Head of caudate nucleus (tissue), 42 donors: ENCODE results near the gene TCF23.

Source experiments
- DNase-seq, 42 donors: peaks; one replicate each; pipeline versions ENCODE4 v3.0.0 to v3.0.0-alpha.2; 2020 to 2021; ENCODE audit warnings: mixed read lengths in 7 of 42
- intact Hi-C: fragments of 100-400 bp; cut with DNase I; formaldehyde crosslinking; loops from one replicate; pipeline ENCODE4 v1.15.0; 2022

TCF23 gene

DNA sequence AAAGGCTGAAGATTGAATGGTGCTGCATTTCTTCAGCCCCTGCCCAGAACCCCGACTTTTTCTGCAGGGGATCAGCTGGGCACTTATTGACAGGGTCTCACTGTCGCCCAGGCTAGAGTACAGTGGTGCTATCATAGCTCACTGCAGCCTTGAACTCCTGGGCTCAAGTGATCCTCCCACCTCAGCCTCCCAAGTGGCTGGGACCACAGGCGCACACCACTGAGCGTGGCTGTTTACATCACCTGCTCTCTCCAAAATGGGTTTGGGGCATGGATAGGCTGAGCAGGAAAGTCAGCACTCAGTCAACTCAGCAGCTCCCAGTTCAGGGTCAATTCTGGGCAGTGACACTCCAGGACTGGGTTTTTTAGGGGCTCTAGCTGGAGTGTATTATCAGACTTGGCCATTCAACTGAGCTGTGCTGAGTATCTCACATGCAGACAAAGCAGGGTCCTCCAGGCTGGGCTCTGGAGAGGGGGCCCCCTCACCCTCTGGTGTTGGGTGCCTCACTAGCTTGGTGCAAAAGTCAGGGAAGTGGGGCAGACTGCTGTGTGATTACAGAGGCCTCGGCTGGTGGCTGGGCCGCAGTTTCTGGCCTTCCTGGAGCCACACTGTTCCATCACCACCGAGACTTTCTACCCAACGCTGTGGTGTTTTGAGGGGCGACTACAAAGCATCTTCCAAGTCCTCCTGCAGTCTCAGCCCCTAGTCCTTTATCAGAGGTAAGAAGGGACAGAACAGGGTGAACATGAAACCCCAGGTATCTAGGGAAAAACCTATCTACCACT lies 20.7 kb upstream of the TCF23 start:
- intact Hi-C loops = no loop called here
- DNase-seq = no peak

GRCh38 chr2:27128668-27129571 lies 19.9 kb upstream of the TCF23 start:
- DNase-seq = no peak
- intact Hi-C loops = no loop called here

- intact Hi-C loops = loop anchor here (5.0 kb wide), 1 partner anchor 82 kb away; the partner anchor contains the start of genes ATRAID and SLC5A6
- DNase-seq = no peak
Observed at GRCh38 chr2:27130396-27130795, 18.4 kb upstream of the TCF23 start.

DNA sequence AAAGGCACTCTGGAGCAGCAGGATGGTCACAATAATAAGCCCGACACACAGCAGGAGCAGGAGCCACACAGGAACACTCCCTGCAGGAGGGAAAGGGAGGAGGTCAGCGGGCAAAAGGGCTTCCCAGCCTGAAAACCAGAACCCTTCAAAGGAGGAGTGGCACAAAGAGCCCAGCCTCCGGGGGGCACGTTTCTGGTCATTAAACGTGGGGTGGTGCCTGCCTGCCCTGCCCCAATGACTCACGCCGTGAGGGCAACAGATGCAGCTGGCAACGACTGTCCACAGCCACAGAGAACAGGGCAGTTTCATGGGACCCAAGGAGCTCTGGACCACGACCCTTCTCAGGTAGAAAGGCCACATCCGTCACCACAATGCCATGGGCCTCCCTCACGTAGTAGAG lies 17.4 kb upstream of the TCF23 start:
- intact Hi-C loops = loop anchor here (5.0 kb wide), 1 partner anchor 81 kb away; the partner anchor contains the start of genes ATRAID and SLC5A6
- DNase-seq = no peak

DNA sequence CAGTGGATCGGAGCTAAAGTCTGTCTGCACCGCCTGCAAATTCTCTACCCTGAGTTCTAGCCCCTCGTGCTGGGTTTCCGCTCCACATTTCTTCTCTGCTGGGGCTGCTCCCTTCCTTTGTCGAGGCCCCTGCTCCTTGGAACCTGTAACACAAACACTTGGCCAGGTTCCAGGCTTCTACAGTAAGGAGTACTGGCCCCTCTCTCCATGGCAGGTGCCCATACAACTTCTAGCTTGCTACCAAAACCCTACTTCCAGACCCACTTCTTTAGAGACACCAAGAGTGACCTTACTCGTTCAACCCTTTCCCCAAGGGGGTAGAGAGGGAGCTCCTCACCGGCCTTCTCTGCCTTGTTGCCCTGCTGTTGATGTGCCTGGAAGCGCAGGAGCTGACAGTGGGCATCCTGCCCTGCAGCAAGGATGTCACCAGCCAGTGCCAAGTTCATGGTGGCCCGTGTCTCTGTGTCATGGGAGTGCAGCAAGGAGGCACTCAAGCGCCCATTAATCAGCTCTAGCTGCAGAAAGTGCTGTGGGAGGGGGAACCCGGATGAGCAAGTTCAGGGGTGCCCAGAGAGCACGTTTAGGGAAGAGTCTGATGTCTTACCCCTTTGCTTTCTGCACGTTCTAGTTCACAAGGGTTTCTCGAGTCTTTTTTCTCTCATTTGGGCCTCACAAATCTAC lies 15.5 kb upstream of the TCF23 start:
- peak in 5 of 42 donors; percentile 22 to 44 (median 38) for DNase-seq
- intact Hi-C loops = loop anchor here (5.0 kb wide), 1 partner anchor 79 kb away; the partner anchor contains the start of genes ATRAID and SLC5A6

- intact Hi-C loops = loop anchor here (5.0 kb wide), 1 partner anchor 78 kb away; the partner anchor contains the start of genes ATRAID and SLC5A6
Observed at GRCh38 chr2:27133905-27134780, 14.7 kb upstream of the TCF23 start, which contains the start of gene PREB. Gene PREB, minus strand, starts transcription at chr2:27134636. Its CDS starts 215 bp downstream, at chr2:27134421.

DNA sequence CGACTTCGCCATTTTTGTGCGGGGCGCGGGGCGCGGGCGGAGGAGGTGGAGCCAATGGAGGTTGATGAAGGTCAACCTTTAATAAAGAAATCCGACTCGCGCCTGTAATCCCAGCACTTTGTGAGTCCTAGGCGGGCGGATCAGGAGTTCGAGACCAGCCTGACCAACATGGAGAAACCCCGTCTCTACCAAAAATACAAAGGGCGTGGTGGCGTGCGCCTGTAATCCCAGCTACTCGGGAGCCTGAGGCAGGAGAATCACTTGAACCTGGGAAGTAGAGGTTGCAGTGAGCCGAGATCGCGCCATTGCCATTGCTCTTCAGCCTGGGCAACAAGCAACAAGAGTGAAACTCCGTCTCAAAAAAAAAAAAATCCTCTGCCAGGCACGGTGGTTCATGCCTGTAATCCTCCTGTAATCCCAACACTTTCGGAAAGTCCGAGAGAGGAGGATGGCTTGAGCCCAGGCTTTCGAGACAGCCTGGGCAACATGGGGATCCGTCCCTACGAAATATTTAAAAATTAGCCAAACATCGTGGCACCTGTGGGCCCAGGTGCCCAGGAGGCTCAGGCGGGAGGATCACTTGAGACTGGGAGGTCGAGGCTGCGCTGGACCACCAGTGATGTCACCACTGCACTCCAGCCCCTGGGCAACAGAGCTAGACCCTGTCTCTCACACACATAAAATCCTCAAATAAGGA lies 13.9 kb upstream of the TCF23 start:
- no peak for DNase-seq
- intact Hi-C loops = loop anchor here (5.0 kb wide), 1 partner anchor 77 kb away; the partner anchor contains the start of genes ATRAID and SLC5A6

More at GRCh38 chr2:27133905-27134780, 14.7 kb upstream of the TCF23 start, which contains the start of gene PREB:
- peak; percentile 90 to 99 (median 97) for DNase-seq

GRCh38 chr2:27135478-27135955 lies 13.3 kb upstream of the TCF23 start:
- intact Hi-C loops = no loop called here

DNA sequence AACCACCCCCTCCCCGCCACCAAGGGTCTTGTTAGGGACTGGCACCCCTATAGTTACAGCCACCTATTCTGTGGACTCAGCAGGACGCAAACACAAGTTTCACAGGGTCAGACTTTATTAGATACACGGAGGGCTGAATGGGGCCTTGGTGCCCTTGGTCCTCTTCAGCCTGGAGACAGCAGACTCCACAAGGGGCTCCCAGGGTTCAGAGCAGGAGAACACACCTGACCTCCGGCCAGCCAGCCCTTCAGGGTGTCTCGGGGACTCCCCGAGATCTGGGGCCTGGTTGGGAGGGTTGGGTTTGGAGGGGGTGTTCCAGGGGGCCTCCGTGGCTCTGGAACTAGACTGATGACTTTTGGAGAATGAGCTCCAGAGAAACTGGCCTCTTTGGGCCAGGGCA lies 12.1 kb upstream of the TCF23 start:
- intact Hi-C loops = no loop called here
- DNase-seq = no peak

More at GRCh38 chr2:27135478-27135955, 13.3 kb upstream of the TCF23 start:
- no peak for DNase-seq

DNA sequence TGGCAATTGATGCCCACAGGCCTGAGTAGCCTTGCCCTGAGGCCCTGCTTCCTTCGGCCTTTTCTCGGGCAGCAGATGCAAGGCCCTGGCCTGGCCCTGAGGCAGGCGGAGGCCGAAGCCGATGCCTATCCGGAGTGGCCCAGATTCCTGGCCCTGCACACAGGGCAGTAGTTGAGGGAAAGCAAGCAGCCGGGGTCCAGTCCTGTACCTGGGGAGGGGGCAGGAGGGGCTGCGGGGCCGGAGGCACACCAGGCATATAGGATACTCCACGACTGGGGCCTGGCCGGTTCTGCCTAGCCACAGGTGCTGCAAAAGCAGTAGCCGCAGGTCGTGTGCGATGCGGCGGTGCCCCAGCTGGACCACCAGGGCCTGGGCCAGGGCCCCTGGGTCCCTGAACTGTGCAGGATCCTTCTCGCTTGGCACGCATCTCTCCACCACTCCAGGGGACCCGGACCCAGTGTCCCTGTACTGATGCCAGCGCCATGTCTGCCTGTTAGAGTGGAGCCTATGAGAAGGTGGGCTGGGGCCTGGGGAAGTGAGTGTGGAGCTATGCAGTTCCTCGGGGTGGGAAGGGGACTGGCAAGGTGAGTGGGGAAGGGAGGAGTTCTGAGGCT lies 11.4 kb upstream of the TCF23 start:
- DNase-seq = no peak
- intact Hi-C loops = no loop called here

- intact Hi-C loops = no loop called here
- no peak for DNase-seq
Observed at GRCh38 chr2:27138111-27138510, 10.7 kb upstream of the TCF23 start.

GRCh38 chr2:27139310-27139709 lies 9.5 kb upstream of the TCF23 start, which contains the start of gene PRR30:
Gene PRR30, minus strand, starts transcription at chr2:27139410. Its CDS starts 1,081 bp downstream, at chr2:27138329.
- intact Hi-C loops = no loop called here
- no peak for DNase-seq

- DNase-seq = no peak
- intact Hi-C loops = no loop called here
Observed at GRCh38 chr2:27143285-27143684, 5.5 kb upstream of the TCF23 start.

- intact Hi-C loops = no loop called here
- DNase-seq = no peak
Observed at GRCh38 chr2:27145682-27146081, 3.1 kb upstream of the TCF23 start.

- no peak for DNase-seq
- intact Hi-C loops = no loop called here
Observed at GRCh38 chr2:27147935-27148334, 869 bp upstream of the TCF23 start.

DNA sequence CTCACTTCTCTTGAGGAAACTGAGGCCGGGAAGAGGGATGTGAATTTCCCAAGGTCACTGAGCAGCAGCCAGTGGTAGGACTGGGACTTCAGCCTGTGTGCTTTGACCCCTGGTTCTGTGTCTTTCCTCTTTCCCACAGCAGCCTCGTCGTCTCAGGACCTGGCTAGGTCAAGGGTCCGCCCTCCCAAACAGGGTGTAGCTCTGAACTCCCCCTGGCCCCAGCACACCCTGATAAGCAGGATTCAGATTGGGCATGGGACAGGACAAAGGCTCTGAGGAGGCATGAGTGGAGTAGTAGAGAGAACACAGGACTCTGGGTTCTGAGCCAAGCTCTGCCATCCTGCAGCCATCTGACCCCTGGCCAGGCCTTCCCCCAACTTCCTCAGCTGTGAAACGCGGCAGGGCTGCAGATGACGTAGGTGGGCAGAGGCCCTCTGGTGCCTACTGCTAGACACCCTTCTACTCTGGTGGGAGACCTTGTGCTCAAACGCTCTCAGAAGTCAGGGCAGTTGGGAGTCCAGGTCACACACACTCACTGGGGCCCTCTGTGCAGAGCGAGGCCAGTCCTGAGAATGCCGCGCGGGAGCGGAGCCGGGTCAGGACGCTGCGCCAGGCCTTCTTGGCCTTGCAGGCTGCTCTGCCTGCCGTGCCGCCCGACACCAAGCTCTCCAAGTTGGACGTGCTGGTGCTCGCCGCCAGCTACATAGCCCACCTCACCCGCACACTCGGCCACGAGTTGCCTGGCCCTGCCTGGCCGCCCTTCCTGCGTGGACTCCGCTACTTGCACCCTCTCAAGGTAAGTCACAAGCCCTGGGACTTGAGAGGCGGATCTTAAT lies 984 bp downstream of the TCF23 start:
- intact Hi-C loops = no loop called here
- no peak for DNase-seq
